K562 (cell line): ENCODE results near the gene TMEM39B. TPM values are rescaled to one million over a fixed set of nuclear protein-coding genes. Genes with fewer than 3 reads are reported as not detected.

ENCODE experiments used
- HDAC2 ChIP-seq: fragments of 450-650 bp; IDR thresholded peaks from 2 replicates; pipeline ENCODE4 v1.6.1; 2016; ENCODE audit warnings: mild to moderate bottlenecking
- HNRNPLL ChIP-seq: fragments of 200-400 bp; formaldehyde crosslinking; IDR thresholded peaks from 2 replicates; pipeline ENCODE4 v1.6.1; 2017; ENCODE audit warnings: low read length, low read depth, mild to moderate bottlenecking; ENCODE audit not compliant: poor library complexity, severe bottlenecking
- MTA1 ChIP-seq: fragments of 450-650 bp; IDR thresholded peaks from 2 replicates; pipeline ENCODE4 v1.6.1; 2017; ENCODE audit warnings: borderline replicate concordance
- RBM15 ChIP-seq: fragments of 200-400 bp; formaldehyde crosslinking; IDR thresholded peaks from 2 replicates; pipeline ENCODE4 v1.6.1; 2018; ENCODE audit warnings: mild to moderate bottlenecking, low read length, moderate library complexity; ENCODE audit not compliant: insufficient read depth
- RBM34 ChIP-seq: fragments of 200-400 bp; formaldehyde crosslinking; IDR thresholded peaks from 2 replicates; pipeline ENCODE4 v1.6.1; 2018; ENCODE audit warnings: low read length, borderline replicate concordance; ENCODE audit not compliant: insufficient read depth
- TAF7 ChIP-seq: fragments of 450-650 bp; IDR thresholded peaks from 2 replicates; pipeline ENCODE4 v1.6.1; 2016; ENCODE audit warnings: missing genetic modification characterization, missing compliant biosample characterization
- TFE3 ChIP-seq: fragments of 450-650 bp; formaldehyde crosslinking; IDR thresholded peaks from 2 replicates; pipeline ENCODE4 v1.4.0; 2020; ENCODE audit warnings: mild to moderate bottlenecking, mixed read lengths
- TSHZ1 ChIP-seq: fragments of 250-450 bp; sonication (Bioruptor Pico); IDR thresholded peaks from 2 replicates; pipeline ENCODE4 v1.4.0; 2020; ENCODE audit warnings: mild to moderate bottlenecking, moderate library complexity
- USF2 ChIP-seq: sonication (generic); formaldehyde crosslinking; IDR thresholded peaks from 2 replicates; pipeline ENCODE4 v1.5.0; 2020; ENCODE audit warnings: missing genetic modification reagents
- ZC3H8 ChIP-seq: fragments of 450-650 bp; IDR thresholded peaks from 2 replicates; pipeline ENCODE4 v1.6.1; 2017
- ZNF354B ChIP-seq: fragments of 250-450 bp; sonication (Bioruptor Pico); IDR thresholded peaks from 2 replicates; pipeline ENCODE4 v1.4.0; 2020
- ZNF79 ChIP-seq: fragments of 250-450 bp; sonication (Bioruptor Pico); IDR thresholded peaks from 2 replicates; pipeline ENCODE4 v1.4.0; 2020; ENCODE audit warnings: low read depth, mild to moderate bottlenecking, moderate library complexity
- polyA plus RNA-seq, 8 experiments: library from polyadenylated mRNA; depleted of rRNA in 4 of 8; stranded (reverse) in 5 of 8; unstranded in 3 of 8; fragments of >200 nt; fragmentation: Nextera tagmentation in 2 of 8; fragmentation: Illumina TruSeq in 1 of 8; extraction: Ambion mirVana in 2 of 8; extraction: Trizol in 1 of 8; gene quantifications; 2 replicates each; pipeline versions ENCODE4 v1.2.1 to v1.2.3, GENCODE V29; 2011 to 2014; ENCODE audit warnings: inconsistent platforms in 1 of 8, missing spikeins in 1 of 8
- total RNA-seq, 7 experiments: library from RNA; depleted of rRNA in 6 of 7; stranded (reverse); fragments of >200 nt in 6 of 7; fragmentation: Illumina TruSeq in 2 of 7; extraction: Trizol in 2 of 7; gene quantifications; 2 replicates each; pipeline versions ENCODE4 v1.2.1 to v1.2.3, GENCODE V29; 2011 to 2021; ENCODE audit warnings: low replicate concordance in 1 of 7
- TF ChIP-seq, protein P1 (sequence below), 2 experiments: fragments of 150-350 bp in 1 of 2; IDR thresholded peaks; 2 replicates each; pipeline ENCODE4 v1.6.1; 2012 to 2016; ENCODE audit warnings: low read depth in 2 of 2, low read length in 2 of 2, mild to moderate bottlenecking in 1 of 2, moderate library complexity in 1 of 2
- TF ChIP-seq, protein P2 (sequence below): sonication (generic); formaldehyde crosslinking; IDR thresholded peaks from 2 replicates; pipeline ENCODE4 v1.8.0; 2022; ENCODE audit warnings: missing genetic modification reagents, mild to moderate bottlenecking, borderline replicate concordance
- TF ChIP-seq, protein P3 (sequence below): fragments of 250-450 bp; sonication (Bioruptor Pico); IDR thresholded peaks from 2 replicates; pipeline ENCODE4 v1.8.0; 2021; ENCODE audit warnings: moderate library complexity, mild to moderate bottlenecking, inconsistent platforms

The TMEM39B gene
- total and polyA plus RNA-seq, 9 of the 15 experiments (the other 6 are each of a cell fraction or from before 2014, with no cell fraction given), result 0.92 to 28.5 (median 9.7) TPM

GRCh38 chr1:32072622-32073298 is at the start of gene TMEM39B (continued):
- no peak for TF ChIP-seq ZNF354B (CRISPR knock-in tag)
- no peak for TF ChIP-seq TSHZ1 (CRISPR knock-in tag)
- no peak for TF ChIP-seq HNRNPLL
- TF ChIP-seq, protein P1, sequence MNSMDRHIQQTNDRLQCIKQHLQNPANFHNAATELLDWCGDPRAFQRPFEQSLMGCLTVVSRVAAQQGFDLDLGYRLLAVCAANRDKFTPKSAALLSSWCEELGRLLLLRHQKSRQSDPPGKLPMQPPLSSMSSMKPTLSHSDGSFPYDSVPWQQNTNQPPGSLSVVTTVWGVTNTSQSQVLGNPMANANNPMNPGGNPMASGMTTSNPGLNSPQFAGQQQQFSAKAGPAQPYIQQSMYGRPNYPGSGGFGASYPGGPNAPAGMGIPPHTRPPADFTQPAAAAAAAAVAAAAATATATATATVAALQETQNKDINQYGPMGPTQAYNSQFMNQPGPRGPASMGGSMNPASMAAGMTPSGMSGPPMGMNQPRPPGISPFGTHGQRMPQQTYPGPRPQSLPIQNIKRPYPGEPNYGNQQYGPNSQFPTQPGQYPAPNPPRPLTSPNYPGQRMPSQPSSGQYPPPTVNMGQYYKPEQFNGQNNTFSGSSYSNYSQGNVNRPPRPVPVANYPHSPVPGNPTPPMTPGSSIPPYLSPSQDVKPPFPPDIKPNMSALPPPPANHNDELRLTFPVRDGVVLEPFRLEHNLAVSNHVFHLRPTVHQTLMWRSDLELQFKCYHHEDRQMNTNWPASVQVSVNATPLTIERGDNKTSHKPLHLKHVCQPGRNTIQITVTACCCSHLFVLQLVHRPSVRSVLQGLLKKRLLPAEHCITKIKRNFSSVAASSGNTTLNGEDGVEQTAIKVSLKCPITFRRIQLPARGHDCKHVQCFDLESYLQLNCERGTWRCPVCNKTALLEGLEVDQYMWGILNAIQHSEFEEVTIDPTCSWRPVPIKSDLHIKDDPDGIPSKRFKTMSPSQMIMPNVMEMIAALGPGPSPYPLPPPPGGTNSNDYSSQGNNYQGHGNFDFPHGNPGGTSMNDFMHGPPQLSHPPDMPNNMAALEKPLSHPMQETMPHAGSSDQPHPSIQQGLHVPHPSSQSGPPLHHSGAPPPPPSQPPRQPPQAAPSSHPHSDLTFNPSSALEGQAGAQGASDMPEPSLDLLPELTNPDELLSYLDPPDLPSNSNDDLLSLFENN (IDR thresholded peaks at IDR 0.05; ENCODE audit: low read depth in 2 of 2, low read length in 2 of 2), result peak in 1 of 2 experiments; percentile 42; a peak in 1 of 4 replicates
- TF ChIP-seq TFE3, result no peak
- no peak for TF ChIP-seq TAF7 (tag)
- 0 out of 2 replicates have a peak, but pooled peaks have one; percentile 80 for TF ChIP-seq HDAC2
- TF ChIP-seq, protein P2, sequence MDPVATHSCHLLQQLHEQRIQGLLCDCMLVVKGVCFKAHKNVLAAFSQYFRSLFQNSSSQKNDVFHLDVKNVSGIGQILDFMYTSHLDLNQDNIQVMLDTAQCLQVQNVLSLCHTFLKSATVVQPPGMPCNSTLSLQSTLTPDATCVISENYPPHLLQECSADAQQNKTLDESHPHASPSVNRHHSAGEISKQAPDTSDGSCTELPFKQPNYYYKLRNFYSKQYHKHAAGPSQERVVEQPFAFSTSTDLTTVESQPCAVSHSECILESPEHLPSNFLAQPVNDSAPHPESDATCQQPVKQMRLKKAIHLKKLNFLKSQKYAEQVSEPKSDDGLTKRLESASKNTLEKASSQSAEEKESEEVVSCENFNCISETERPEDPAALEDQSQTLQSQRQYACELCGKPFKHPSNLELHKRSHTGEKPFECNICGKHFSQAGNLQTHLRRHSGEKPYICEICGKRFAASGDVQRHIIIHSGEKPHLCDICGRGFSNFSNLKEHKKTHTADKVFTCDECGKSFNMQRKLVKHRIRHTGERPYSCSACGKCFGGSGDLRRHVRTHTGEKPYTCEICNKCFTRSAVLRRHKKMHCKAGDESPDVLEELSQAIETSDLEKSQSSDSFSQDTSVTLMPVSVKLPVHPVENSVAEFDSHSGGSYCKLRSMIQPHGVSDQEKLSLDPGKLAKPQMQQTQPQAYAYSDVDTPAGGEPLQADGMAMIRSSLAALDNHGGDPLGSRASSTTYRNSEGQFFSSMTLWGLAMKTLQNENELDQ (CRISPR knock-in tag), result no peak
- TF ChIP-seq USF2 (CRISPR knock-in tag), result no peak
- TF ChIP-seq ZNF79 (CRISPR knock-in tag), result no peak
- TF ChIP-seq MTA1, result peak; percentile 21; the same call in 1 of the 2 replicates
- TF ChIP-seq, protein P3, sequence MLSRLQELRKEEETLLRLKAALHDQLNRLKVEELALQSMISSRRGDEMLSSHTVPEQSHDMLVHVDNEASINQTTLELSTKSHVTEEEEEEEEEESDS (CRISPR knock-in tag), result no peak
- no peak for TF ChIP-seq RBM34
- TF ChIP-seq RBM15, result no peak
- TF ChIP-seq ZC3H8, result no peak
